Vagina (tissue), 2 donors: ENCODE data around the gene AMOTL1. TPM values are rescaled to one million over a fixed set of nuclear protein-coding genes. Genes with fewer than 3 reads are reported as not detected.

Experiments used
- DNase-seq, 2 donors: peaks; one replicate each; pipeline ENCODE4 v3.0.0-alpha.2; 2017; ENCODE audit errors: extremely low spot score in 2 of 2
- H3K27ac ChIP-seq: fragments of 200-600 bp; sonication (generic); one replicate; pipeline ENCODE4 v1.5.1; 2019
- H3K27me3 ChIP-seq: fragments of 200-600 bp; sonication (generic); one replicate; pipeline ENCODE4 v1.5.1; 2019
- H3K36me3 ChIP-seq, 2 donors: fragments of 200-600 bp; sonication (generic); one replicate each; pipeline ENCODE4 v1.5.1; 2017 to 2019
- H3K4me1 ChIP-seq: fragments of 200-600 bp; sonication (generic); one replicate; pipeline ENCODE4 v1.5.1; 2019
- H3K4me3 ChIP-seq, 2 donors: fragments of 200-600 bp; sonication (generic); 1 replicate in 1 of 2; 2 replicates in 1 of 2; pipeline ENCODE4 v1.5.1; 2016 to 2019
- H3K9me3 ChIP-seq: fragments of 200-600 bp; sonication (generic); one replicate; pipeline ENCODE4 v1.5.1; 2019
- POLR2A ChIP-seq, 2 donors: fragments of 450-650 bp; IDR thresholded peaks; one replicate each; pipeline ENCODE4 v1.6.1; 2017; ENCODE audit warnings: antibody characterized with exemption in 2 of 2, mild to moderate bottlenecking in 2 of 2, moderate library complexity in 2 of 2
- POLR2AphosphoS5 ChIP-seq, 2 donors: sonication (generic); formaldehyde crosslinking; IDR thresholded peaks; one replicate each; pipeline ENCODE4 v1.9.0; 2017; ENCODE audit warnings: antibody characterized with exemption in 2 of 2, mild to moderate bottlenecking in 2 of 2, low read depth in 1 of 2; ENCODE audit not compliant: insufficient read depth in 1 of 2
- intact Hi-C: fragments of 100-400 bp; cut with DNase I; formaldehyde crosslinking; loops from one replicate; pipeline ENCODE4 v1.15.1; 2023
- total RNA-seq: library from RNA; depleted of rRNA; stranded (reverse); fragments of >200 nt; gene quantifications from one replicate; pipeline ENCODE4 v1.2.3, GENCODE V29; 2016
- TF ChIP-seq, protein P1 (sequence below), 3 experiments: fragments of 450-650 bp in 2 of 3; fragments of 200-600 bp in 1 of 3; sonication (generic) in 1 of 3; IDR thresholded peaks; one replicate each; pipeline ENCODE4 v1.5.1; 2017 to 2019; ENCODE audit warnings: antibody characterized with exemption in 3 of 3, mild to moderate bottlenecking in 2 of 3, moderate library complexity in 2 of 3

AMOTL1 gene
- total RNA-seq, 1 donor from 2014 or later = 45.7 TPM

DNA sequence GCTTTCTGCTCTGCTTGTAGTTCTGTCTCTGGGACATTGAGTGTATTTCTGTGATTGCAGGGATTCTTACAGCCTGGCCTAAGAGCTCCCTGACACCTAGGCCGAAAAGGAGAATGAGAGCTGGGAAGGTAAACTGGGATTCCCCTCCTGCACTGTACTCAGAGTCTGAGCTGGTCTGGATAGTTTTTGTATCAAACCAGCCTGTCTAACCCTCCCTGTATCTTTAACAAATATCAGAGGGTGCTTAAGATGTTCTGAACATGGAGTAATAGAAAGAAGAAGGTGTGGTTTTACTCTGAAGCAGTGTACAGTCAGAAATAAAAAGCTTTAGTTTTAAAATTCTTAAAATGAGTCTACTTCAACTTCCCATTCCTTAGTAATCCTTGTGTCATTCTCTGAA lies 57.3 kb downstream of the AMOTL1 start:
- Histone ChIP-seq H3K27me3 (no peaks in the 10 kb centered on the region), H3K36me3 (peaks cover 0 to 47% of the 10 kb centered on the region in 2 donors), H3K4me1 (peaks cover 7% of the 10 kb centered on the region), H3K9me3 (no peaks in the 10 kb centered on the region), H3K27ac (no peak overlapping the region), H3K4me3 (no peak overlapping the region)
- no peak for TF ChIP-seq POLR2AphosphoS5 (IDR thresholded peaks at IDR 0.05; ENCODE audit: insufficient read depth in 1 of 2, low read depth in 1 of 2)
- TF ChIP-seq, protein P1, sequence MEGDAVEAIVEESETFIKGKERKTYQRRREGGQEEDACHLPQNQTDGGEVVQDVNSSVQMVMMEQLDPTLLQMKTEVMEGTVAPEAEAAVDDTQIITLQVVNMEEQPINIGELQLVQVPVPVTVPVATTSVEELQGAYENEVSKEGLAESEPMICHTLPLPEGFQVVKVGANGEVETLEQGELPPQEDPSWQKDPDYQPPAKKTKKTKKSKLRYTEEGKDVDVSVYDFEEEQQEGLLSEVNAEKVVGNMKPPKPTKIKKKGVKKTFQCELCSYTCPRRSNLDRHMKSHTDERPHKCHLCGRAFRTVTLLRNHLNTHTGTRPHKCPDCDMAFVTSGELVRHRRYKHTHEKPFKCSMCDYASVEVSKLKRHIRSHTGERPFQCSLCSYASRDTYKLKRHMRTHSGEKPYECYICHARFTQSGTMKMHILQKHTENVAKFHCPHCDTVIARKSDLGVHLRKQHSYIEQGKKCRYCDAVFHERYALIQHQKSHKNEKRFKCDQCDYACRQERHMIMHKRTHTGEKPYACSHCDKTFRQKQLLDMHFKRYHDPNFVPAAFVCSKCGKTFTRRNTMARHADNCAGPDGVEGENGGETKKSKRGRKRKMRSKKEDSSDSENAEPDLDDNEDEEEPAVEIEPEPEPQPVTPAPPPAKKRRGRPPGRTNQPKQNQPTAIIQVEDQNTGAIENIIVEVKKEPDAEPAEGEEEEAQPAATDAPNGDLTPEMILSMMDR (IDR thresholded peaks at IDR 0.05) = no peak
- no peak for TF ChIP-seq POLR2A (IDR thresholded peaks at IDR 0.05)
- intact Hi-C loops = no loop called here
- no peak for DNase-seq

DNA sequence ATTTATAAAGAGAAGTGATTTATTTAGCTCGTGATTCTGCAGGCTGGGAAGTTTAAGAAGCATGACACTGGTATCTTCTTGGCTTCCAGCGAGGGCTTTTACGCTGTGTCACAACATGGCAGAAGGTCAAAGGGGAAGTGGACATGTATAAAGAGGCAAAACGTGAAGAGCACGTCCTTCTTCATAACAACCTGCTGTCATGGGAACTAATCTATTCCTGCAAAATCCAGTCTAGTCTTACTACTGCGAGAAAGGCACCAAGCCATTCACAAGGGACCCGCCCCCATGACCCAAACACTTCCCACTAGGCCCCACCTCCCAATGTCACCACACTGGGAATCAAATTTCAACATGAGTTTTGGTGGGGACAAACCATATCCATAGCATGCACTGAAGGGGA lies 58.3 kb downstream of the AMOTL1 start:
- Histone ChIP-seq H3K4me1 (peaks cover 7% of the 10 kb centered on the region), H3K36me3 (peaks cover 0 to 56% of the 10 kb centered on the region in 2 donors), H3K27ac (no peak overlapping the region), H3K9me3 (no peaks in the 10 kb centered on the region), H3K4me3 (no peak overlapping the region), H3K27me3 (no peaks in the 10 kb centered on the region)
- TF ChIP-seq POLR2A (IDR thresholded peaks at IDR 0.05) (no peak), POLR2AphosphoS5 (IDR thresholded peaks at IDR 0.05; ENCODE audit: insufficient read depth in 1 of 2, low read depth in 1 of 2) (no peak)
- TF ChIP-seq, protein P1 (IDR thresholded peaks at IDR 0.05) = no peak
- intact Hi-C loops = no loop called here
- DNase-seq = no peak

DNA sequence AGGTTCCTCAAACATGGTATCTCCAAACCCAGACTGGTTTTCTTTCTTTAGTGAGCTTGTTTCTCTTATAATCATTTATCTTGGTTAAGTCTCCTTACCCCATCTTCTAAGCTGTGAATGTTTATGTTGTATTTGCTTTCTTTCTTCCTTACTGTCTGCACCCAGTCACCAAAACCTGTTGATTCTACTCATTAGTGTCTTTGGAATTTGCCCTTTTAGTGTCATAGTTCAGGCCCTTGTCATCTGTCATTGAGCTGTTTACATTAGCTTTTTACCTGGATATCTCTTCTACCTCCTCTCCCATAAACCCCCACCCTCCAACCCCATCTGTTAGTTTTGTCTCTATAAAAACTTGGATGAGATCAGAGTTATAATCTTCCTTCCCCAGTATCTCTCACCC lies 59.9 kb downstream of the AMOTL1 start:
- H3K4me3 ChIP-seq = no peak overlapping the region
- intact Hi-C loops = no loop called here
- peaks cover 7% of the 10 kb centered on the region for H3K4me1 ChIP-seq
- DNase-seq = no peak
- H3K27ac ChIP-seq = no peak overlapping the region
- peaks cover 0 to 56% of the 10 kb centered on the region in 2 donors for H3K36me3 ChIP-seq
- no peaks in the 10 kb centered on the region for H3K9me3 ChIP-seq
- TF ChIP-seq POLR2A (IDR thresholded peaks at IDR 0.05) (no peak), POLR2AphosphoS5 (IDR thresholded peaks at IDR 0.05; ENCODE audit: insufficient read depth in 1 of 2, low read depth in 1 of 2) (no peak)
- TF ChIP-seq, protein P1 (IDR thresholded peaks at IDR 0.05) = no peak
- no peaks in the 10 kb centered on the region for H3K27me3 ChIP-seq

DNA sequence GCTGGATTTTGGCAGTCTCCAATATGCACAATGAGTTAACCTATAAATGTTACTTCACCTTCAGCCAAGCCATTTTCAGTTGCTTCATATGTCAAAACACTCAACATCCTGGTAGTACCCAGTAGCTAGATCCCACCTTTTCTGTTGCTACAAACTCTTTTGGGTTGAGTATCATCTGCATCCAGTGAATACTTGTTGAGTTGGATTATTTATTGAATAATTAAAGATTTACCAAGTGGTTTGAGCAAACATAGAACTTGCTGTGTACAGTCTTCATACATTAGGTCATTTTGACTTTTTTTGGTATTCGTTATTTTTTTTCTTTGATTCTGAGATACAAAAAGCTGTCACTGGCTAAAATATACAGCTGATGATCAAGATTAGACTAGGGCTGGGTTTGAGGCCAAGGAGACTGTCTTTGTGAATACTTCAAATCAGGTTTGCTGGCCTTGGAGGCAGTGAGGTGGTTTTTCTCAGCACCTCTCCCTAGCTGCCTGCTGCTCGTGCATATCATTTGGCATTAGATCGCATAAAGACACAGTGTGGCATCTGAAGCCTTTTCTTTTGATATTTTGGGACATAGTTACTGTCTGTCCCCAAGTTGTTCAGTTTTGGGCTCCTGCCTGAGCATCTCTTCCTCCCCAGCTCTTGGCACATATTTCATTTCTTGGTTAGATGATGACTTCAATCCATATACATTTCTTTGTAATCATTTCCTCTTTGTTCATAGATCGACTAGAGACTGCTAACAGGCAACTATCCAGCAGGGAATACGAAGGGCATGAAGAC lies 62.8 kb downstream of the AMOTL1 start:
- Histone ChIP-seq H3K27ac (no peak overlapping the region), H3K4me1 (no peaks in the 10 kb centered on the region), H3K4me3 (no peak overlapping the region), H3K9me3 (no peaks in the 10 kb centered on the region), H3K36me3 (peaks cover 0 to 59% of the 10 kb centered on the region in 2 donors), H3K27me3 (no peaks in the 10 kb centered on the region)
- TF ChIP-seq, protein P1 (IDR thresholded peaks at IDR 0.05) = no peak
- TF ChIP-seq POLR2AphosphoS5 (IDR thresholded peaks at IDR 0.05; ENCODE audit: insufficient read depth in 1 of 2, low read depth in 1 of 2) (no peak), POLR2A (IDR thresholded peaks at IDR 0.05) (no peak)
- DNase-seq = no peak
- intact Hi-C loops = no loop called here

DNA sequence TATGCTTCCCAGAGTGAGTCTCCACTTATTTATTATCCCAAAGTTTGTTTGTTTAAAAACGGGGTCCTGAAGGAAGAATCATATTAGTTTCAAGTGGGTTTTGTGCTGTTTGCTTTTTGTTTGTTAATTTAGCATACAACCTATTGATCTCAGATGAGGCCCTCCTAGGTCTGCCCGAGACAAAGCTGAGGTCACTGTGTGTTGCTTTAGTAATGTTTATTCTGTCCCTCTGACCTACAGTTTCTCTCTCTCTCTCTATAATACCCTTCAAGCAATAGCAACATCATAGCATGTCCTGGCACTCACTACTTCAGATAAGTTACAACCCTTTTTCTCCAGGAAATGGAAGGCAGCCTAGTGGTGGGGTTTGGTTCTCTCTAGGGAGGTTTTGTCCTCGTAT lies 63.4 kb downstream of the AMOTL1 start:
- no peaks in the 10 kb centered on the region for H3K27me3 ChIP-seq
- intact Hi-C loops = no loop called here
- TF ChIP-seq POLR2A (IDR thresholded peaks at IDR 0.05) (no peak), POLR2AphosphoS5 (IDR thresholded peaks at IDR 0.05; ENCODE audit: insufficient read depth in 1 of 2, low read depth in 1 of 2) (no peak)
- TF ChIP-seq, protein P1 (IDR thresholded peaks at IDR 0.05) = no peak
- DNase-seq = no peak
- H3K27ac ChIP-seq = no peak overlapping the region
- no peaks in the 10 kb centered on the region for H3K4me1 ChIP-seq
- H3K4me3 ChIP-seq = no peak overlapping the region
- H3K36me3 ChIP-seq = peaks cover 0 to 57% of the 10 kb centered on the region in 2 donors
- no peaks in the 10 kb centered on the region for H3K9me3 ChIP-seq
